HL-60 (cell line): Measurements from ENCODE around the gene RRAGD.

ENCODE experiments used
- POLR2AphosphoS5 ChIP-seq: IDR thresholded peaks from 2 replicates; pipeline ENCODE4 v1.6.1; 2012; ENCODE audit warnings: low read depth
- SPI1 ChIP-seq: IDR thresholded peaks from 2 replicates; pipeline ENCODE4 v1.6.1; 2012; ENCODE audit warnings: low read depth, mild to moderate bottlenecking, borderline replicate concordance
- TF ChIP-seq, protein P1 (sequence below): IDR thresholded peaks from one replicate; pipeline ENCODE4 v1.5.1; 2011; ENCODE audit warnings: low read length, control low read depth, inconsistent platforms; ENCODE audit not compliant: insufficient read depth
- TF ChIP-seq, protein P2 (sequence below): IDR thresholded peaks from 2 replicates; pipeline ENCODE4 v1.6.1; 2012; ENCODE audit warnings: low read depth; ENCODE audit not compliant: insufficient replicate concordance

DNA sequence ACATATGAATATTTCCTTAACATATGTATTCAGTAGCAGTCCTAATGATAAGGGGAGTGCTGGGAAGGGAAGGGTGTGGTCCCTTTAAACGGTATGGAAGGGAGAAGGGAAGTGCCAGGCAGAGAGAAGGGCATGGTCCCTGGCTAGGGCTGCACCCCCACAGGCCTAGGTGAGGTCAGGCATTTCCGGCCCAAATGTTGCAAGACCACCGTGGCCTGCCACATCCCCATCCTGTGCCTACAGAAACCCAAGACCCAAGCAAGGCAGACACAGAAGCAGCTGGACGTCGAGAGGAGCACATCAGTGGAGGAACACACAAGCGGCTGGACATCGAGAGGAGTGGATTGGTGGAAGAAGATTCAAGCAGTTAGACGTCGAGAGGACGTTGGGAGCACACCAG lies 5.9 kb downstream of the RRAGD start:
- TF ChIP-seq POLR2AphosphoS5, result peak; percentile 57; the same call in 1 of the 2 replicates
- TF ChIP-seq, protein P1, sequence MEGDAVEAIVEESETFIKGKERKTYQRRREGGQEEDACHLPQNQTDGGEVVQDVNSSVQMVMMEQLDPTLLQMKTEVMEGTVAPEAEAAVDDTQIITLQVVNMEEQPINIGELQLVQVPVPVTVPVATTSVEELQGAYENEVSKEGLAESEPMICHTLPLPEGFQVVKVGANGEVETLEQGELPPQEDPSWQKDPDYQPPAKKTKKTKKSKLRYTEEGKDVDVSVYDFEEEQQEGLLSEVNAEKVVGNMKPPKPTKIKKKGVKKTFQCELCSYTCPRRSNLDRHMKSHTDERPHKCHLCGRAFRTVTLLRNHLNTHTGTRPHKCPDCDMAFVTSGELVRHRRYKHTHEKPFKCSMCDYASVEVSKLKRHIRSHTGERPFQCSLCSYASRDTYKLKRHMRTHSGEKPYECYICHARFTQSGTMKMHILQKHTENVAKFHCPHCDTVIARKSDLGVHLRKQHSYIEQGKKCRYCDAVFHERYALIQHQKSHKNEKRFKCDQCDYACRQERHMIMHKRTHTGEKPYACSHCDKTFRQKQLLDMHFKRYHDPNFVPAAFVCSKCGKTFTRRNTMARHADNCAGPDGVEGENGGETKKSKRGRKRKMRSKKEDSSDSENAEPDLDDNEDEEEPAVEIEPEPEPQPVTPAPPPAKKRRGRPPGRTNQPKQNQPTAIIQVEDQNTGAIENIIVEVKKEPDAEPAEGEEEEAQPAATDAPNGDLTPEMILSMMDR, result no peak
- peak; percentile 74; the same call in 1 of the 2 replicates for TF ChIP-seq SPI1
- TF ChIP-seq, protein P2, sequence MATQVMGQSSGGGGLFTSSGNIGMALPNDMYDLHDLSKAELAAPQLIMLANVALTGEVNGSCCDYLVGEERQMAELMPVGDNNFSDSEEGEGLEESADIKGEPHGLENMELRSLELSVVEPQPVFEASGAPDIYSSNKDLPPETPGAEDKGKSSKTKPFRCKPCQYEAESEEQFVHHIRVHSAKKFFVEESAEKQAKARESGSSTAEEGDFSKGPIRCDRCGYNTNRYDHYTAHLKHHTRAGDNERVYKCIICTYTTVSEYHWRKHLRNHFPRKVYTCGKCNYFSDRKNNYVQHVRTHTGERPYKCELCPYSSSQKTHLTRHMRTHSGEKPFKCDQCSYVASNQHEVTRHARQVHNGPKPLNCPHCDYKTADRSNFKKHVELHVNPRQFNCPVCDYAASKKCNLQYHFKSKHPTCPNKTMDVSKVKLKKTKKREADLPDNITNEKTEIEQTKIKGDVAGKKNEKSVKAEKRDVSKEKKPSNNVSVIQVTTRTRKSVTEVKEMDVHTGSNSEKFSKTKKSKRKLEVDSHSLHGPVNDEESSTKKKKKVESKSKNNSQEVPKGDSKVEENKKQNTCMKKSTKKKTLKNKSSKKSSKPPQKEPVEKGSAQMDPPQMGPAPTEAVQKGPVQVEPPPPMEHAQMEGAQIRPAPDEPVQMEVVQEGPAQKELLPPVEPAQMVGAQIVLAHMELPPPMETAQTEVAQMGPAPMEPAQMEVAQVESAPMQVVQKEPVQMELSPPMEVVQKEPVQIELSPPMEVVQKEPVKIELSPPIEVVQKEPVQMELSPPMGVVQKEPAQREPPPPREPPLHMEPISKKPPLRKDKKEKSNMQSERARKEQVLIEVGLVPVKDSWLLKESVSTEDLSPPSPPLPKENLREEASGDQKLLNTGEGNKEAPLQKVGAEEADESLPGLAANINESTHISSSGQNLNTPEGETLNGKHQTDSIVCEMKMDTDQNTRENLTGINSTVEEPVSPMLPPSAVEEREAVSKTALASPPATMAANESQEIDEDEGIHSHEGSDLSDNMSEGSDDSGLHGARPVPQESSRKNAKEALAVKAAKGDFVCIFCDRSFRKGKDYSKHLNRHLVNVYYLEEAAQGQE, result no peak
